ENCODE data around the gene UBE2E3.

UBE2E3 gene

GRCh38 chr2:180969124-180969523 is 11.3 kb upstream of the UBE2E3 start (continued):
- no peak for TF ChIP-seq ZNF248 (tag by site-specific recombination; IDR thresholded peaks at IDR 0.05)
- TF ChIP-seq SCRT1 (tag by site-specific recombination; IDR thresholded peaks at IDR 0.05; ENCODE audit: borderline replicate concordance): no peak
- TF ChIP-seq ZNF777 (tag by site-specific recombination; IDR thresholded peaks at IDR 0.05; ENCODE audit: borderline replicate concordance): no peak
- TF ChIP-seq SP2 (tag by site-specific recombination; IDR thresholded peaks at IDR 0.05): no peak
- TF ChIP-seq ZNF629 (tag by site-specific recombination; IDR thresholded peaks at IDR 0.05): no peak
- TF ChIP-seq, protein P1, sequence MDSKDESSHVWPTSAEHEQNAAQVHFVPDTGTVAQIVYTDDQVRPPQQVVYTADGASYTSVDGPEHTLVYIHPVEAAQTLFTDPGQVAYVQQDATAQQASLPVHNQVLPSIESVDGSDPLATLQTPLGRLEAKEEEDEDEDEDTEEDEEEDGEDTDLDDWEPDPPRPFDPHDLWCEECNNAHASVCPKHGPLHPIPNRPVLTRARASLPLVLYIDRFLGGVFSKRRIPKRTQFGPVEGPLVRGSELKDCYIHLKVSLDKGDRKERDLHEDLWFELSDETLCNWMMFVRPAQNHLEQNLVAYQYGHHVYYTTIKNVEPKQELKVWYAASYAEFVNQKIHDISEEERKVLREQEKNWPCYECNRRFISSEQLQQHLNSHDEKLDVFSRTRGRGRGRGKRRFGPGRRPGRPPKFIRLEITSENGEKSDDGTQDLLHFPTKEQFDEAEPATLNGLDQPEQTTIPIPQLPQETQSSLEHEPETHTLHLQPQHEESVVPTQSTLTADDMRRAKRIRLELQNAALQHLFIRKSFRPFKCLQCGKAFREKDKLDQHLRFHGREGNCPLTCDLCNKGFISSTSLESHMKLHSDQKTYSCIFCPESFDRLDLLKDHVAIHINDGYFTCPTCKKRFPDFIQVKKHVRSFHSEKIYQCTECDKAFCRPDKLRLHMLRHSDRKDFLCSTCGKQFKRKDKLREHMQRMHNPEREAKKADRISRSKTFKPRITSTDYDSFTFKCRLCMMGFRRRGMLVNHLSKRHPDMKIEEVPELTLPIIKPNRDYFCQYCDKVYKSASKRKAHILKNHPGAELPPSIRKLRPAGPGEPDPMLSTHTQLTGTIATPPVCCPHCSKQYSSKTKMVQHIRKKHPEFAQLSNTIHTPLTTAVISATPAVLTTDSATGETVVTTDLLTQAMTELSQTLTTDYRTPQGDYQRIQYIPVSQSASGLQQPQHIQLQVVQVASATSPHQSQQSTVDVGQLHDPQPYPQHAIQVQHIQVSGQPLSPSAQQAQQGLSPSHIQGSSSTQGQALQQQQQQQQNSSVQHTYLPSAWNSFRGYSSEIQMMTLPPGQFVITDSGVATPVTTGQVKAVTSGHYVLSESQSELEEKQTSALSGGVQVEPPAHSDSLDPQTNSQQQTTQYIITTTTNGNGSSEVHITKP (tag by site-specific recombination; IDR thresholded peaks at IDR 0.05): peak; percentile 57; the same call in 1 of the 2 replicates
- TF ChIP-seq, protein P2, sequence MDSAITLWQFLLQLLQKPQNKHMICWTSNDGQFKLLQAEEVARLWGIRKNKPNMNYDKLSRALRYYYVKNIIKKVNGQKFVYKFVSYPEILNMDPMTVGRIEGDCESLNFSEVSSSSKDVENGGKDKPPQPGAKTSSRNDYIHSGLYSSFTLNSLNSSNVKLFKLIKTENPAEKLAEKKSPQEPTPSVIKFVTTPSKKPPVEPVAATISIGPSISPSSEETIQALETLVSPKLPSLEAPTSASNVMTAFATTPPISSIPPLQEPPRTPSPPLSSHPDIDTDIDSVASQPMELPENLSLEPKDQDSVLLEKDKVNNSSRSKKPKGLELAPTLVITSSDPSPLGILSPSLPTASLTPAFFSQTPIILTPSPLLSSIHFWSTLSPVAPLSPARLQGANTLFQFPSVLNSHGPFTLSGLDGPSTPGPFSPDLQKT (IDR thresholded peaks at IDR 0.05; ENCODE audit: borderline replicate concordance, low read depth, low read length): no peak
- no peak for TF ChIP-seq ZNF2 (tag by site-specific recombination; IDR thresholded peaks at IDR 0.05)
- TF ChIP-seq ZNF843 (tag by site-specific recombination; IDR thresholded peaks at IDR 0.05): 0 out of 2 replicates have a peak, but pooled peaks have one; percentile 19

DNA sequence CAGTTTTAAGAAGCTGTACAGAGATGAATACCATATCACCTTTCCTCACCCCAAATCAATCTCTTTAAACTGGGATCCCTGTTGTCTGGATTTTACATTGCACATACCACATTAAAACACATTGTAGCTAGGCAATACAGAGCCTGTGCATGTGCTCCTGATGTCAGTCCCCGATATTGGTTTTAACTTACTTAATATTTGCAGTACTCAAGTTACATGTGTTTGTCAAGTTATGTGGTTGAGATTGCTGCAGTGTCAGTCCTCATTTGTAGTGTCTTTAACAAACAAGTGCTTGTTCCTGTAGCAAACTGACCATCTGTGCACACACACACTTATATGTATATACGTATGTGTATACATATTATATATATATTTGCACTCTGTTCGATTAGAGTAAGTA is 10.4 kb upstream of the UBE2E3 start:
- Histone ChIP-seq H3K9me3 (ENCODE audit: control insufficient read depth, insufficient read depth, low read depth, low read length) (no peaks in the 10 kb centered on the region), H3K27ac (ENCODE audit: extremely low read depth, low read depth, low read length) (no peak overlapping the region), H3K4me3 (ENCODE audit: low read depth, low read length) (no peak overlapping the region), H3K4me1 (ENCODE audit: control insufficient read depth, insufficient read depth, low read length) (peaks cover 7% of the 10 kb centered on the region), H3K36me3 (ENCODE audit: control insufficient read depth in 2 of 2, insufficient read depth in 1 of 2, low read length in 2 of 2) (no peaks in the 10 kb centered on the region)
- CTCF ChIA-PET: interaction anchor here (0.5 to 1.5 kb wide), 2 partner anchors 88 to 106 kb away, joined by 5 to 6 read pairs; no protein-coding TSS in a partner anchor
- POLR2A ChIA-PET: no interaction called here
- no peak for TF ChIP-seq TSHZ1 (tag by site-specific recombination; IDR thresholded peaks at IDR 0.05; ENCODE audit: borderline replicate concordance)
- TF ChIP-seq, protein P3, sequence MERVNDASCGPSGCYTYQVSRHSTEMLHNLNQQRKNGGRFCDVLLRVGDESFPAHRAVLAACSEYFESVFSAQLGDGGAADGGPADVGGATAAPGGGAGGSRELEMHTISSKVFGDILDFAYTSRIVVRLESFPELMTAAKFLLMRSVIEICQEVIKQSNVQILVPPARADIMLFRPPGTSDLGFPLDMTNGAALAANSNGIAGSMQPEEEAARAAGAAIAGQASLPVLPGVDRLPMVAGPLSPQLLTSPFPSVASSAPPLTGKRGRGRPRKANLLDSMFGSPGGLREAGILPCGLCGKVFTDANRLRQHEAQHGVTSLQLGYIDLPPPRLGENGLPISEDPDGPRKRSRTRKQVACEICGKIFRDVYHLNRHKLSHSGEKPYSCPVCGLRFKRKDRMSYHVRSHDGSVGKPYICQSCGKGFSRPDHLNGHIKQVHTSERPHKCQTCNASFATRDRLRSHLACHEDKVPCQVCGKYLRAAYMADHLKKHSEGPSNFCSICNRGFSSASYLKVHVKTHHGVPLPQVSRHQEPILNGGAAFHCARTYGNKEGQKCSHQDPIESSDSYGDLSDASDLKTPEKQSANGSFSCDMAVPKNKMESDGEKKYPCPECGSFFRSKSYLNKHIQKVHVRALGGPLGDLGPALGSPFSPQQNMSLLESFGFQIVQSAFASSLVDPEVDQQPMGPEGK (tag by site-specific recombination; IDR thresholded peaks at IDR 0.05): no peak
- TF ChIP-seq ZNF658 (tag by site-specific recombination; IDR thresholded peaks at IDR 0.05): no peak
- no peak for TF ChIP-seq ZNF670 (tag by site-specific recombination; IDR thresholded peaks at IDR 0.05; ENCODE audit: low read depth)
- no peak for TF ChIP-seq KLF7 (tag by site-specific recombination; IDR thresholded peaks at IDR 0.05; ENCODE audit: borderline replicate concordance)
- TF ChIP-seq GLI4 (tag by site-specific recombination; IDR thresholded peaks at IDR 0.05): no peak
- TF ChIP-seq ZBTB20 (tag by site-specific recombination; IDR thresholded peaks at IDR 0.05): peak; percentile 36; the same call in 1 of the 2 replicates
- TF ChIP-seq ZSCAN30 (tag by site-specific recombination; IDR thresholded peaks at IDR 0.05): no peak
- no peak for TF ChIP-seq KLF9 (tag by site-specific recombination; IDR thresholded peaks at IDR 0.05; ENCODE audit: low read depth)
- TF ChIP-seq BCL11B (tag by site-specific recombination; IDR thresholded peaks at IDR 0.05; ENCODE audit: low read depth): no peak
- TF ChIP-seq, protein P4, sequence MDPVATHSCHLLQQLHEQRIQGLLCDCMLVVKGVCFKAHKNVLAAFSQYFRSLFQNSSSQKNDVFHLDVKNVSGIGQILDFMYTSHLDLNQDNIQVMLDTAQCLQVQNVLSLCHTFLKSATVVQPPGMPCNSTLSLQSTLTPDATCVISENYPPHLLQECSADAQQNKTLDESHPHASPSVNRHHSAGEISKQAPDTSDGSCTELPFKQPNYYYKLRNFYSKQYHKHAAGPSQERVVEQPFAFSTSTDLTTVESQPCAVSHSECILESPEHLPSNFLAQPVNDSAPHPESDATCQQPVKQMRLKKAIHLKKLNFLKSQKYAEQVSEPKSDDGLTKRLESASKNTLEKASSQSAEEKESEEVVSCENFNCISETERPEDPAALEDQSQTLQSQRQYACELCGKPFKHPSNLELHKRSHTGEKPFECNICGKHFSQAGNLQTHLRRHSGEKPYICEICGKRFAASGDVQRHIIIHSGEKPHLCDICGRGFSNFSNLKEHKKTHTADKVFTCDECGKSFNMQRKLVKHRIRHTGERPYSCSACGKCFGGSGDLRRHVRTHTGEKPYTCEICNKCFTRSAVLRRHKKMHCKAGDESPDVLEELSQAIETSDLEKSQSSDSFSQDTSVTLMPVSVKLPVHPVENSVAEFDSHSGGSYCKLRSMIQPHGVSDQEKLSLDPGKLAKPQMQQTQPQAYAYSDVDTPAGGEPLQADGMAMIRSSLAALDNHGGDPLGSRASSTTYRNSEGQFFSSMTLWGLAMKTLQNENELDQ (tag by site-specific recombination; IDR thresholded peaks at IDR 0.05; ENCODE audit: low read depth): no peak

Data from HEK293 (cell line).